Large intestine (tissue), 3 donors: ENCODE results near the gene IFT74. TPM values are rescaled to one million over a fixed set of nuclear protein-coding genes. Genes with fewer than 3 reads are reported as not detected.
"Not testable (repeated sequence)": the region's sequence is repeated elsewhere in the genome, so short reads cannot be mapped to it uniquely, and the experiment has no call there.

ENCODE experiments used
- DNase-seq, 2 donors: peaks; one replicate each; pipeline versions ENCODE4 v3.0.0 to v3.0.0-alpha.2; 2013
- H3K27ac ChIP-seq: one replicate; pipeline ENCODE4 v1.5.1; 2013; ENCODE audit warnings: low read length
- H3K27me3 ChIP-seq: 2 replicates; pipeline ENCODE4 v1.6.1; 2013; ENCODE audit warnings: low read length; ENCODE audit not compliant: control insufficient read depth, insufficient read depth
- H3K36me3 ChIP-seq: 2 replicates; pipeline ENCODE4 v1.6.1; 2013; ENCODE audit warnings: low read length; ENCODE audit not compliant: control insufficient read depth, insufficient read depth
- H3K4me1 ChIP-seq: one replicate; pipeline ENCODE4 v1.6.1; 2013; ENCODE audit warnings: low read length; ENCODE audit not compliant: control insufficient read depth, insufficient read depth
- H3K4me3 ChIP-seq: one replicate; pipeline ENCODE4 v1.5.1; 2013; ENCODE audit warnings: low read length
- H3K9me3 ChIP-seq: one replicate; pipeline ENCODE4 v1.6.1; 2013; ENCODE audit warnings: mild to moderate bottlenecking, low read depth, low read length, moderate library complexity; ENCODE audit not compliant: control insufficient read depth
- WGBS: methylation state at CpG from one replicate; pipeline ENCODE4 v1.1.5; 2013; ENCODE audit warnings: low lambda C conversion rate; ENCODE audit not compliant: insufficient coverage; 5-methylcytosine and 5-hydroxymethylcytosine counted together
- polyA plus RNA-seq: library from polyadenylated mRNA; unstranded; fragments of 120-200 nt; gene quantifications from one replicate; pipeline ENCODE4 v1.2.1, GENCODE V29; 2013

IFT74 gene
- polyA plus RNA-seq, 1 donor = 20.8 TPM

DNA sequence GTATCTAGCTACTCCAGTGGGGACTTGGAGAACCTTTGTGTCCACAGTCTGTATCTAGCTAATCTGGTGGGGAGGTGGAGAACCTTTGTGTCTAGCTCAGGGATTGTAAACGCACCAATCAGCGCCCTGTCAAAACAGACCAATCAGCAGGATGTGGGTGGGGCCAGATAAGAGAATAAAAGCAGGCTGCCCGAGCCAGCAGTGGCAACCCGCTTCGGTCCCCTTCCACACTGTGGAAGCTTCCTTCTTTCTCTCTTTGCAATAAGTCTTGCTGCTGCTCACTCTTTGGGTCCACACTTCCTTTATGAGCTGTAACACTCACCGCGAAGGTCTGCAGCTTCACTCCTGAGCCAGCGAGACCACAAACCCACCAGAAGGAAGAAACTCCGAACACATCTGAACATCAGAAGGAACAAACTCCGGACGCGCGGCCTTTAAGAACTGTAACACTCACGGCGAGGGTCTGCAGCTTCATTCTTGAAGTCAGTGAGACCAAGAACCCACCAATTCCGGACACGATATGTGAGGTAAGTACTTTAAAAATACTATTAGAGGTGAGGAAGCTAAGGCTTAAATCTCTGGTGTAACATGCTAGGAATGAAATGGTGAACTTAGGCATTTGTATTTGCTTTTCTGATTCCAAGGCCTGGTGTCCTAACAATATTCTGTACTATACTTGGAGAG lies 137.3 kb downstream of the IFT74 start:
- not testable (repeated sequence) for H3K36me3 ChIP-seq, H3K27me3 ChIP-seq, H3K4me3 ChIP-seq, H3K4me1 ChIP-seq, DNase-seq, H3K9me3 ChIP-seq, H3K27ac ChIP-seq
- no CpG with 5 or more reads among the region's 17 CpGs for WGBS

DNA sequence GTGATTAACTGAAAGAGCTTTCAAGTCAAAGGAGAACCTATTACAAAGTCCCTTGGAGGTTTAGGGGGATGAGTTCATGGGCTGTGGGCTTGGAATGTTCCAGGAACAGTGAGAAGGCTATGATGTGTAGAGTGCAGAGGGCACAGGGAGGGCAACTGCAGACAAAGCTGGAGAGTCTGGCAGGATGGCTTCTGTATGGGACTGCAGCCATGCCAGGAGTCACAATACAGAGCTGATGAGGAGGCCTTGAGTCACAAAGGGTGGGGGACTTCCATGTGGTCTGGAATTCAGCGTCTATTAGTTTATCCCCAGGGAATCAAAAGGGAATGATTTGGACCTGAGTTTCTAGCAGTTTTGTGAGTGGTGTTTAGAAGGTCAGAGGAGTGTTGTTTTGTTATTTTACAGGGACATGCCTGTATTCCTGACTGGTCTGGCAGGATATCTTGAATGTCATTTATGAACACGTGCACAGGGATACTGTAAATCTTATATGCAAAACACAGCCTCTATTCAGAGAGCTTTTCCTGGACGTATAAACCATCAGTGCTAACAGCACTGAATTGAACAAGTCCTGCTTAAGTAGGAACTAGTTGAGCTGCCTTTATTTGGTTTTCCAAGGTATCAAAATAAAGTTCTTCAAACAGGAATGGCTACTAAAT lies 138.6 kb downstream of the IFT74 start:
- no CpG with 5 or more reads among the region's 3 CpGs for WGBS
- no peak overlapping the region for H3K4me3 ChIP-seq
- H3K4me1 ChIP-seq = no peaks in the 10 kb centered on the region
- H3K9me3 ChIP-seq = peaks cover 7% of the 10 kb centered on the region
- no peaks in the 10 kb centered on the region for H3K27me3 ChIP-seq
- no peak overlapping the region for H3K27ac ChIP-seq
- DNase-seq = no peak
- H3K36me3 ChIP-seq = no peaks in the 10 kb centered on the region

DNA sequence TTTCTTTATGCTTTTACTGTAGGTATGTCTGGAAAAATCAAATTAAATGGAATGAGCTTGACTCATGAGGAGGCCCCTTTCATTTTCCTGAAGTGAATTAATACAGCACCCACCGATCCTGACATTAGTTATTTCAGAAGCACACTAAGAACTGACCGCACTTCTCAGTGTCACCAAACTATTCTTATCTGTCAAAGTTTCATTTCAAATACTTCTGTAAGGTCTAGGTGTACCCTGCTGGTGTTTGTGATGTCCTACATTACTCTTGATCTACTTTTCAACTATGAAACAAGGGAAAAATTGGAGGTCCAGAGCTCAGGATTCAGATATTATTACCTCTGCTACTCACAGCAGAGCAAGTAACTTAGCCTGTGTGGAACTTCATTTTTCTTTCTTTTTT lies 151.0 kb downstream of the IFT74 start:
- no peak overlapping the region for H3K4me3 ChIP-seq
- H3K27me3 ChIP-seq = peaks cover 4% of the 10 kb centered on the region
- WGBS = no CpG with 5 or more reads among the region's 2 CpGs
- no peak for DNase-seq
- no peaks in the 10 kb centered on the region for H3K4me1 ChIP-seq
- H3K36me3 ChIP-seq = no peaks in the 10 kb centered on the region
- H3K27ac ChIP-seq = no peak overlapping the region
- H3K9me3 ChIP-seq = no peaks in the 10 kb centered on the region

DNA sequence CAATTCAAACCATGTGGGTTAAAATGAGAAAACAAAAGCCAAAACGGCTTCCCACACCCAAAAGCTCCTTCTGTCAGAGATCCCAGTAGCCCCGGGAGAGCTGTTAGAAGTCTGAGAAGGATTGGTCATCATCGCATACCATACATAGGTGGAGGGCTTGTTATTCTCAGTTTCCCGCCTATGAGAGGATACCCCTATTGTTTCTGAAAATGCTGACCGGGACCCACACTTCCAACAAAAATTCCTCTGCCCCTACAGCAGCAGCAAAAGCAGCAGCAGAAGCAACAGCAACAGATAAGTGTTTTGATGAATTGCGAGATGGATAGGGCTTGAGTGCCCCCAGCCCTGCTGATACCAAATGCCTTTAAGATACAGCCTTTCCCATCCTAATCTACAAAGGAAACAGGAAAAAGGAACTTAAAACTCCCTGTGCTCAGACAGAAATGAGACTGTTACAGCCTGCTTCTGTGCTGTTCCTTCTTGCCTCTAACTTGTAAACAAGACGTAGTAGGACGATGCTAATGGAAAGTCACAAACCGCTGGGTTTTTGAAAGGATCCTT lies 152.8 kb downstream of the IFT74 start, which contains the start of gene TEK:
TEK (plus strand) TSS at position 245 of the 561 bp plus-strand sequence. CDS start 366 bp downstream, outside the sequence.
- H3K27me3 ChIP-seq = peaks cover 4% of the 10 kb centered on the region
- H3K9me3 ChIP-seq = no peaks in the 10 kb centered on the region
- no peak for DNase-seq
- peak within 1 kb of the TSS; percentile 2 for H3K27ac ChIP-seq
- H3K4me3 ChIP-seq = peak within 1 kb of the TSS; percentile 19
- H3K4me1 ChIP-seq = no peaks in the 10 kb centered on the region
- WGBS = no CpG with 5 or more reads among the region's 9 CpGs
- no peaks in the 10 kb centered on the region for H3K36me3 ChIP-seq

DNA sequence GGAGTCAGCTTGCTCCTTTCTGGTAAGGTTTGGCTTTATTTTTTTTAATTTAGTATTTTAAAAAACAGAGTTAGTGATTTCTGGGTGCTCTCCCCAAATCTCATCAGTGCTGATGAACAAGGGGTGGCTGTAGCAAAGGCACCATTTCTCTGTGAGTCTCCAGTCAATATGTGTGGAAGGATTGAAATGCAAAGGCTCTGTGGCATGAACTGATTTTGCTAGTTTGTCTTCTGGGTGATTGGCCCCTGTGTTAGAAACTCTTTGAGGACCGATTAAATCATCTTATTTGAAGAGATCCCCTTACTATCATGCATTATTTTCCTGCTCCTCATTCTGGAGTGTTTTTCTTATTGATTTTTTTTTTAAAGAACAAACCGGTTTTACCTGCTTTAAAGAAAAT lies 153.4 kb downstream of the IFT74 start:
- H3K27me3 ChIP-seq = peaks cover 4% of the 10 kb centered on the region
- no peaks in the 10 kb centered on the region for H3K9me3 ChIP-seq
- peak overlapping the region; percentile 2 for H3K27ac ChIP-seq
- H3K36me3 ChIP-seq = no peaks in the 10 kb centered on the region
- no peaks in the 10 kb centered on the region for H3K4me1 ChIP-seq
- 14% methylated on average over 2 of the region's 2 CpGs for WGBS
- peak overlapping the region; percentile 17 for H3K4me3 ChIP-seq
- DNase-seq = no peak

DNA sequence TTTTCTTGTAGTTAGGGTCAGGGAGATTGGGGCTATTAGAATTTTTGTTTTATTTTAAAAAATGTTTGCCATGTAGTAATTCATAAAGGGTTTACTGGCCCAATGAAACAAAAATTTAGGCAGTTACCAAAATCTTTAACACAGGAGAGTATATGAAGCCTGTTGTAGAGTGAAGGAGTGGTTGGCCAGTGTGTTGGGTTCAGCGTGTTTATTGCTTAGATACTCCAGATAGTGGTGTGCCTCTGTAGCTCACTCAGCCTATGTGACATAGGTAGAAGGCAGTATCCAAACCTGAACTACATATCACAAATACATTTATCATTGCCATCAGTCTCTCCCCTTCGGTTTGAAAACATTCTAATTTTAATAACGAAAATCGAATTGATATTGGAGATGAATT lies 154.0 kb downstream of the IFT74 start:
- Histone ChIP-seq H3K4me3 (peak overlapping the region; percentile 19), H3K27ac (no peak overlapping the region), H3K4me1 (no peaks in the 10 kb centered on the region)

DNA sequence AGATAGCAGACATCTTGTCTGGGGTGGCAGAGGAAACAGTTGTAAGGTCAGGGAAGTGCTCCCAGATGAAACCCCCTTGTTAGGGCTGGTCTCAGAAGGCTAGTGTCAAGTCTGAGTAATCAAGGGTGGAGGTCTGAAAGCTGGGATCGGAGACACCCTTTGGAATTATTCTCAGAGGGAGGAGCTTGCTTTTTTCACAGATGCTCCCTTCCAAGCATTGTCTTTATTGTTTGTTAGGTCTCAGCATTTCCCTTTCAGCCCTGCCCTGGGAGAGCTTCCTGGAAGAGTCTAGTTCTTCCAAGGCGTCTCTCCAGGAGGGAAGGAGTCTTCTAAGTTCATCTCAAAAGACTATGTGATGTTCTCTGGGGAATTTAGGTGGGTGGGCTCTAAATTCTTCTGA lies 156.0 kb downstream of the IFT74 start:
- H3K4me3 ChIP-seq = no peak overlapping the region
- no peaks in the 10 kb centered on the region for H3K4me1 ChIP-seq
- no peak for DNase-seq
- H3K9me3 ChIP-seq = no peaks in the 10 kb centered on the region
- H3K27ac ChIP-seq = no peak overlapping the region
- H3K36me3 ChIP-seq = no peaks in the 10 kb centered on the region
- H3K27me3 ChIP-seq = peaks cover 4% of the 10 kb centered on the region
- no CpG with 5 or more reads among the region's 2 CpGs for WGBS

More for the DNA sequence above, 154.0 kb downstream of the IFT74 start:
- Histone ChIP-seq H3K9me3 (no peaks in the 10 kb centered on the region), H3K36me3 (no peaks in the 10 kb centered on the region), H3K27me3 (peaks cover 4% of the 10 kb centered on the region)
- WGBS = 76% methylated on average over 3 of the region's 4 CpGs
- no peak for DNase-seq

Other genes starting within 250 kb of the IFT74 start
- 34.7 TPM for gene CAAP1, start 63.6 kb upstream of the IFT74 start, polyA plus RNA-seq
- 24.3 TPM for gene PLAA, start 9.2 kb upstream of the IFT74 start, polyA plus RNA-seq
- gene LRRC19, start 49.3 kb downstream of the IFT74 start, polyA plus RNA-seq = 83.7 TPM
- gene TEK, start 152.8 kb downstream of the IFT74 start, polyA plus RNA-seq = 14.6 TPM